Prostate gland (tissue), 2 donors: ENCODE measurements around the gene TEPSIN.

Experiments used
- CTCF ChIP-seq, 4 experiments: fragments of 200-600 bp in 2 of 4; fragments of 450-650 bp in 2 of 4; sonication (generic) in 2 of 4; IDR thresholded peaks; 1 replicate in 3 of 4; 2 replicates in 1 of 4; pipeline ENCODE4 v1.5.1; 2016 to 2019; ENCODE audit warnings: antibody characterized with exemption in 4 of 4, mild to moderate bottlenecking in 2 of 4, moderate library complexity in 2 of 4
- POLR2AphosphoS5 ChIP-seq: sonication (generic); formaldehyde crosslinking; IDR thresholded peaks from one replicate; pipeline ENCODE4 v1.6.1; 2017; ENCODE audit warnings: antibody characterized with exemption

GRCh38 chr17:81219476-81220180 lies 19.2 kb downstream of the TEPSIN start:
- TF ChIP-seq CTCF (IDR thresholded peaks at IDR 0.05) (no peak), POLR2AphosphoS5 (no peak)
